H9 (cell line): ENCODE measurements around the gene ZNF319. TPM values are rescaled to one million over a fixed set of nuclear protein-coding genes. Genes with fewer than 3 reads are reported as not detected.
A peak's percentile ranks its signal among the peaks of the same experiment; 100 is the strongest.

ENCODE experiments used
- DNase-seq: peaks from one replicate; pipeline ENCODE4 v3.0.0-alpha.2; 2017
- H2AFZ ChIP-seq: one replicate; pipeline ENCODE4 v1.6.1; 2013; ENCODE audit warnings: mild to moderate bottlenecking, low read length, control low read depth, moderate library complexity
- H2AK5ac ChIP-seq: 2 replicates; pipeline ENCODE4 v1.6.1; 2013; ENCODE audit warnings: low read length, control low read depth, mixed read lengths; ENCODE audit not compliant: insufficient read length
- H2BK120ac ChIP-seq: one replicate; pipeline ENCODE4 v1.6.1; 2013; ENCODE audit warnings: low read depth, mild to moderate bottlenecking, low read length, control low read depth, inconsistent platforms; ENCODE audit not compliant: poor library complexity, severe bottlenecking
- H2BK12ac ChIP-seq: 2 replicates; pipeline ENCODE4 v1.6.1; 2013; ENCODE audit warnings: low read length, control low read depth, mixed read lengths, low read depth; ENCODE audit not compliant: insufficient read length
- H2BK15ac ChIP-seq: 2 replicates; pipeline ENCODE4 v1.6.1; 2013; ENCODE audit warnings: low read depth, low read length, control low read depth
- H2BK20ac ChIP-seq: one replicate; pipeline ENCODE4 v1.6.1; 2013; ENCODE audit warnings: low read depth, mild to moderate bottlenecking, low read length, control low read depth, inconsistent platforms; ENCODE audit not compliant: poor library complexity, severe bottlenecking
- H2BK5ac ChIP-seq: 2 replicates; pipeline ENCODE4 v1.6.1; 2013; ENCODE audit warnings: low read length, control low read depth, mixed read lengths; ENCODE audit not compliant: insufficient read length
- H3K14ac ChIP-seq: 2 replicates; pipeline ENCODE4 v1.6.1; 2013; ENCODE audit warnings: low read length, control low read depth; ENCODE audit not compliant: insufficient read depth
- H3K18ac ChIP-seq: 2 replicates; pipeline ENCODE4 v1.6.1; 2013; ENCODE audit warnings: low read depth, mild to moderate bottlenecking, mixed read lengths, low read length, control low read depth; ENCODE audit not compliant: insufficient read length
- H3K23ac ChIP-seq: 2 replicates; pipeline ENCODE4 v1.6.1; 2013; ENCODE audit warnings: low read length, control low read depth, mixed read lengths, low read depth; ENCODE audit not compliant: insufficient read length
- H3K23me2 ChIP-seq: 2 replicates; pipeline ENCODE4 v1.6.1; 2013; ENCODE audit warnings: low read depth, mild to moderate bottlenecking, mixed read lengths, low read length, control low read depth; ENCODE audit not compliant: insufficient read length, poor library complexity, severe bottlenecking
- H3K27ac ChIP-seq: 2 replicates; pipeline ENCODE4 v1.5.1; 2013; ENCODE audit warnings: low read length, control low read depth, mixed read lengths, low read depth; ENCODE audit not compliant: insufficient read length
- H3K27me3 ChIP-seq: 2 replicates; pipeline ENCODE4 v1.6.1; 2013; ENCODE audit warnings: low read length, control low read depth, inconsistent platforms; ENCODE audit not compliant: insufficient read depth
- H3K4ac ChIP-seq: 2 replicates; pipeline ENCODE4 v1.6.1; 2013; ENCODE audit warnings: low read depth, mild to moderate bottlenecking, control low read depth, inconsistent platforms, low read length, moderate library complexity
- H3K4me1 ChIP-seq: 2 replicates; pipeline ENCODE4 v1.6.1; 2013; ENCODE audit warnings: low read length, control low read depth, inconsistent platforms; ENCODE audit not compliant: insufficient read depth
- H3K4me2 ChIP-seq: 2 replicates; pipeline ENCODE4 v1.6.1; 2013; ENCODE audit warnings: low read length, control low read depth, mixed read lengths; ENCODE audit not compliant: insufficient read length, insufficient read depth
- H3K56ac ChIP-seq: 2 replicates; pipeline ENCODE4 v1.6.1; 2013; ENCODE audit warnings: low read depth, mild to moderate bottlenecking, mixed read lengths, low read length, control low read depth; ENCODE audit not compliant: insufficient read length
- H3K79me1 ChIP-seq: 2 replicates; pipeline ENCODE4 v1.6.1; 2013; ENCODE audit warnings: low read depth, mild to moderate bottlenecking, moderate library complexity, low read length, control low read depth, inconsistent platforms; ENCODE audit not compliant: insufficient read depth, poor library complexity, severe bottlenecking
- H3K79me2 ChIP-seq: 2 replicates; pipeline ENCODE4 v1.6.1; 2013; ENCODE audit warnings: low read length, control low read depth, inconsistent platforms; ENCODE audit not compliant: insufficient read depth
- H3K9ac ChIP-seq: 2 replicates; pipeline ENCODE4 v1.6.1; 2013; ENCODE audit warnings: low read length, control low read depth, mixed read lengths; ENCODE audit not compliant: insufficient read length; ENCODE audit errors: extremely low read depth
- H3K9me3 ChIP-seq: one replicate; pipeline ENCODE4 v1.6.1; 2013; ENCODE audit warnings: low read depth, low read length, inconsistent platforms; ENCODE audit not compliant: control insufficient read depth
- H3T11ph ChIP-seq: one replicate; pipeline ENCODE4 v1.6.1; 2013; ENCODE audit warnings: mild to moderate bottlenecking, low read length, control low read depth, inconsistent platforms
- H4K20me1 ChIP-seq: one replicate; pipeline ENCODE4 v1.6.1; 2013; ENCODE audit not compliant: control insufficient read depth, insufficient read length, insufficient read depth
- H4K5ac ChIP-seq: 2 replicates; pipeline ENCODE4 v1.6.1; 2013; ENCODE audit warnings: low read depth, mild to moderate bottlenecking, mixed read lengths, low read length, control low read depth; ENCODE audit not compliant: insufficient read length
- H4K8ac ChIP-seq: replicated peaks from 2 replicates; pipeline ENCODE4 v1.6.1; 2013; ENCODE audit warnings: low read length, control low read depth, mixed read lengths, low read depth; ENCODE audit not compliant: insufficient read length
- H4K91ac ChIP-seq: 2 replicates; pipeline ENCODE4 v1.6.1; 2013; ENCODE audit warnings: low read depth, mild to moderate bottlenecking, moderate library complexity, mixed read lengths, low read length, control low read depth; ENCODE audit not compliant: insufficient read length
- H3K27ac Mint-ChIP-seq, 3 experiments: 2 replicates in 2 of 3; 3 replicates in 1 of 3; pipeline ENCODE4 v1.8.0; 2020 to 2021; ENCODE audit warnings: mixed read lengths in 3 of 3, mild to moderate bottlenecking in 1 of 3, moderate library complexity in 1 of 3
- H3K27me3 Mint-ChIP-seq: 2 replicates; pipeline ENCODE4 v1.8.0; 2021; ENCODE audit warnings: low read depth, mild to moderate bottlenecking, moderate library complexity, mixed read lengths
- H3K36me3 Mint-ChIP-seq, 3 experiments: 2 replicates in 2 of 3; 3 replicates in 1 of 3; pipeline ENCODE4 v1.8.0; 2020 to 2021; ENCODE audit warnings: low read depth in 3 of 3, mixed read lengths in 3 of 3; ENCODE audit not compliant: insufficient read depth in 1 of 3
- H3K4me1 Mint-ChIP-seq, 2 experiments: 2 replicates each; pipeline ENCODE4 v1.8.0; 2020; ENCODE audit warnings: mixed read lengths in 2 of 2
- H3K4me3 Mint-ChIP-seq, 2 experiments: 2 replicates in 1 of 2; 3 replicates in 1 of 2; pipeline ENCODE4 v1.8.0; 2020 to 2021; ENCODE audit warnings: mild to moderate bottlenecking in 2 of 2, mixed read lengths in 2 of 2, moderate library complexity in 1 of 2
- H3K9me3 Mint-ChIP-seq, 2 experiments: 2 replicates in 1 of 2; 3 replicates in 1 of 2; pipeline ENCODE4 v1.8.0; 2020; ENCODE audit warnings: mild to moderate bottlenecking in 2 of 2, mixed read lengths in 2 of 2, moderate library complexity in 1 of 2
- WGBS: extraction: QIAGEN DNeasy Blood & Tissue Kit; methylation state at CpG from one replicate; pipeline ENCODE4 v1.1.7; 2013; ENCODE audit warnings: missing lambda C conversion rate, low lambda C conversion rate, mixed read lengths; ENCODE audit not compliant: insufficient read length; ENCODE audit errors: extremely low coverage; 5-methylcytosine and 5-hydroxymethylcytosine counted together
- long read RNA-seq: library from polyadenylated mRNA; unstranded; transcript quantifications from one replicate; pipeline ENCODE4 v2.0.0, GENCODE V29; 2020
- total RNA-seq: library from RNA; stranded (reverse); gene quantifications from 2 replicates; pipeline ENCODE4 v1.2.1, GENCODE V29; 2021
- TF ChIP-seq, protein P1 (sequence below): fragments of 200-600 bp; sonication (generic); conservative IDR thresholded peaks from 3 replicates; pipeline ENCODE4 v1.8.0; 2021; ENCODE audit warnings: antibody characterized with exemption, mild to moderate bottlenecking

Gene ZNF319
- total RNA-seq: 5.6 and 6.6 TPM in 2 replicates
- long read RNA-seq, partial matches to known transcripts: 0 of 9 reads
- long read RNA-seq, other reads (novel, unspliced or antisense): 7 of 9 reads

DNA sequence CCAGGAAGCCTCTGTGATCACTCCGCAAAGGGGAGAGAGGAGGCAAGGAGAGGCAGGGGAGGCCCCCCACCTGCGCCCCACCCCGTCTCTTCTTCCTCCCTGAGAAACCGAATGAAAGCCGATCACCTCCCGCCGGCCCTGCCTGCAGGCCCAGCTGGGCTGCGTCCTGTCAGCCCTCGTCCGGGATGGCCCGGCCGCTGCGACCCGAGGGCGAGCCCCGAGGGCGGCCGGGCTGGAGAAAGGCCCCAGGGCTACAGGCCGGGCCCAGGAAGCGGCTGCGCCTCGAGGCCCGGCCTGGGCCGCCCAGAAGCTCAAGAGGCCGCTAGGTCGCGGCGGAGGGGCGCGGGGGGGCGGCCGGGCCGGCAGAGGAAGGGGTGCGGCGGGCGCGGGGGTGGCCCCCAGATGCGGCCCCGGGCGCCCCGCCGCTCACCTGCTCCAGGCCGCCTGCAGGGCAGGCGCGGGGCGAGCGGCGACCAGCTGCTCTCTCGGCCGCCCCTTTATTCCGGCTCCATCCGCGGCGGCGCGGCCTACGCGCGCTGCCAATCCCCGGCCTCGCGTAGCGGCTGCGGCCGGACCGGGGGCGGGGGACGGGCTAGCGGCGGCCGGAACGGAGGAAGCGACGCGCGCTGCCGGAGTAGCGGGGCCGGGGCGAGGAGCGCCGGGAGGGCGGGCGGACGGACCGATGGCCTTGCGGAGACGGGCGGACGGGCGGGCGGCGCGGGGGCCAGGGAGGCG is at the start of gene ZNF319:
TSS of gene ZNF319 (minus strand) at position 702 of the 735 bp plus-strand sequence. CDS start 2,407 bp downstream, outside the sequence.
- H3K56ac ChIP-seq: no peak within 1 kb of the TSS
- no peak within 1 kb of the TSS for H3T11ph ChIP-seq
- H3K27me3 ChIP-seq: no peaks in the 10 kb centered on the region
- Mint-ChIP-seq H3K27ac (peak within 1 kb of the TSS; percentile 66 to 94 (median 89); a peak in 4 of 7 replicates), H3K27me3 (no peaks in the 10 kb centered on the region), H3K4me3 (peak within 1 kb of the TSS; percentile 92 to 93), H3K9me3 (no peaks in the 10 kb centered on the region; a peak in 1 of 5 replicates), H3K4me1 (peaks cover 16 to 17% of the 10 kb centered on the region in 2 experiments), H3K36me3 (peaks cover 7 to 41% (median 33%) of the 10 kb centered on the region in 3 experiments; a peak in 6 of 7 replicates)
- no peak for DNase-seq
- no peak within 1 kb of the TSS for H2BK20ac ChIP-seq
- no peak within 1 kb of the TSS for H3K4ac ChIP-seq
- H3K14ac ChIP-seq: peak within 1 kb of the TSS; percentile 48
- H4K8ac ChIP-seq: no peak within 1 kb of the TSS
- H2BK12ac ChIP-seq: no peak within 1 kb of the TSS
- no peak within 1 kb of the TSS for H2BK120ac ChIP-seq
- no peak within 1 kb of the TSS for H4K5ac ChIP-seq
- peaks cover 2% of the 10 kb centered on the region; the same call in 1 of the 2 replicates for H3K4me1 ChIP-seq
- no peaks in the 10 kb centered on the region for H3K9me3 ChIP-seq
- H4K91ac ChIP-seq: no peak within 1 kb of the TSS
- H3K23me2 ChIP-seq: peaks cover 8% of the 10 kb centered on the region
- no CpG with 5 or more reads among the region's 95 CpGs for WGBS
- peak within 1 kb of the TSS; percentile 68 for H3K4me2 ChIP-seq
- H2AK5ac ChIP-seq: no peak within 1 kb of the TSS
- H3K9ac ChIP-seq: peak within 1 kb of the TSS; percentile 26
- H3K79me2 ChIP-seq: no peaks in the 10 kb centered on the region; the same call in 1 of the 2 replicates
- H3K79me1 ChIP-seq: no peaks in the 10 kb centered on the region
- H2AFZ ChIP-seq: no peak within 1 kb of the TSS
- H2BK15ac ChIP-seq: no peak within 1 kb of the TSS
- TF ChIP-seq, protein P1, sequence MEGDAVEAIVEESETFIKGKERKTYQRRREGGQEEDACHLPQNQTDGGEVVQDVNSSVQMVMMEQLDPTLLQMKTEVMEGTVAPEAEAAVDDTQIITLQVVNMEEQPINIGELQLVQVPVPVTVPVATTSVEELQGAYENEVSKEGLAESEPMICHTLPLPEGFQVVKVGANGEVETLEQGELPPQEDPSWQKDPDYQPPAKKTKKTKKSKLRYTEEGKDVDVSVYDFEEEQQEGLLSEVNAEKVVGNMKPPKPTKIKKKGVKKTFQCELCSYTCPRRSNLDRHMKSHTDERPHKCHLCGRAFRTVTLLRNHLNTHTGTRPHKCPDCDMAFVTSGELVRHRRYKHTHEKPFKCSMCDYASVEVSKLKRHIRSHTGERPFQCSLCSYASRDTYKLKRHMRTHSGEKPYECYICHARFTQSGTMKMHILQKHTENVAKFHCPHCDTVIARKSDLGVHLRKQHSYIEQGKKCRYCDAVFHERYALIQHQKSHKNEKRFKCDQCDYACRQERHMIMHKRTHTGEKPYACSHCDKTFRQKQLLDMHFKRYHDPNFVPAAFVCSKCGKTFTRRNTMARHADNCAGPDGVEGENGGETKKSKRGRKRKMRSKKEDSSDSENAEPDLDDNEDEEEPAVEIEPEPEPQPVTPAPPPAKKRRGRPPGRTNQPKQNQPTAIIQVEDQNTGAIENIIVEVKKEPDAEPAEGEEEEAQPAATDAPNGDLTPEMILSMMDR: no peak
- no peaks in the 10 kb centered on the region for H4K20me1 ChIP-seq
- H3K23ac ChIP-seq: no peak within 1 kb of the TSS
- H2BK5ac ChIP-seq: no peak within 1 kb of the TSS
- H3K18ac ChIP-seq: peak within 1 kb of the TSS; percentile 18
- H3K27ac ChIP-seq: no peak within 1 kb of the TSS
